HG03571 (cell line): ENCODE data around the gene S100A3.
"Not testable (repeated sequence)": the region's sequence is repeated elsewhere in the genome, so short reads cannot be mapped to it uniquely, and the experiment has no call there.

Experiments
- ATAC-seq: cut with Tn5 transposase; IDR thresholded peaks from one replicate; pipeline ENCODE4 v1.9.1; 2021; ENCODE audit not compliant: unreplicated experiment

Gene S100A3, protein sequence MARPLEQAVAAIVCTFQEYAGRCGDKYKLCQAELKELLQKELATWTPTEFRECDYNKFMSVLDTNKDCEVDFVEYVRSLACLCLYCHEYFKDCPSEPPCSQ

DNA sequence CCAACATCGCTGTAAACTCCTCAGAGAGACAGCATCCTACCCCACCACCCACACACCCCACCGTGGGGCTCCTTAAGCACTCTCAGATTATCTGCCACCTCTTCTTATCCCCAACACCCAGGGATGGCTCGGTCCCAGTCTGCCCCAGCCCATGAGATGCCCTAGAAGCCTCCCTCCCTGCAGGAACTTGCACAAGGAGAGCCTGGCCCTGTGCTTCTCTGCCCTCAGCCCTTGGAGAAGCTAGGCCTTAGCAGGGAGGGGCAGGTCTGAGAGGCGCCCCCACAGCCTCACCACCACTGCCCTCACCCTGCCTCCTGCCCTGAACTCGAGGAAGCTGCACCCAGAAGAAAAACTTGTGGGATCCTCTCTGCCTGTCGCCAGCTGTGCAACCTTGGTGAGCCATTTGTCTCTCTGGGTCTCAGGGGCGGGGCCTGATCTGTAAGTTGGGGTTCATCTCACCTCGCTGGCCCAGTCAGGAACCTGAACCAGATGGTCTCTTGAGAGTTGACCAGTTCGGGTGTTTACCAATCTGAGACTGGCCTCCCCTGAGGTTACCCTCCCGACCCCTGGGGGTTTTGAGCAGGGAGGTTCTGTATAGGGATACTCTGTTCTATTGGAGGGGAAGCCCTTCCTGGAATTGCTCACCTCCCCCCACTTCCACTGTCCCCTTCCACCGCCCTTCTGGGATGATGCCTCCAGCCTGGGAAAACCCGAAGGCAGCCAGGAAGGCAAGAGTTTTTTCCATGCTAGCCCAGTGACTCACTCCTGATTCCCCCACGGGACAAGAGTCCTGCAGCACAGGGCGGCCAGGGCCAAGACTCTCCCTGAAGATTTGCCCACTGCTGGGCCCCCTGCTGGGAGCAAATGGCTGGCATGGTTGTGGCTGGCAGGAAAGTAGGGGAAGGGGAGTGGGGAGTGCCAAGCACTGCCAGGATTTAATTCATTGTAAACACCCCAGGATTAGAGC, at the start of gene S100A3:
TSS of gene S100A3 (minus strand) at position 537 of the 967 bp plus-strand sequence. CDS start 773 bp downstream, outside the sequence.
- ATAC-seq: no peak

DNA sequence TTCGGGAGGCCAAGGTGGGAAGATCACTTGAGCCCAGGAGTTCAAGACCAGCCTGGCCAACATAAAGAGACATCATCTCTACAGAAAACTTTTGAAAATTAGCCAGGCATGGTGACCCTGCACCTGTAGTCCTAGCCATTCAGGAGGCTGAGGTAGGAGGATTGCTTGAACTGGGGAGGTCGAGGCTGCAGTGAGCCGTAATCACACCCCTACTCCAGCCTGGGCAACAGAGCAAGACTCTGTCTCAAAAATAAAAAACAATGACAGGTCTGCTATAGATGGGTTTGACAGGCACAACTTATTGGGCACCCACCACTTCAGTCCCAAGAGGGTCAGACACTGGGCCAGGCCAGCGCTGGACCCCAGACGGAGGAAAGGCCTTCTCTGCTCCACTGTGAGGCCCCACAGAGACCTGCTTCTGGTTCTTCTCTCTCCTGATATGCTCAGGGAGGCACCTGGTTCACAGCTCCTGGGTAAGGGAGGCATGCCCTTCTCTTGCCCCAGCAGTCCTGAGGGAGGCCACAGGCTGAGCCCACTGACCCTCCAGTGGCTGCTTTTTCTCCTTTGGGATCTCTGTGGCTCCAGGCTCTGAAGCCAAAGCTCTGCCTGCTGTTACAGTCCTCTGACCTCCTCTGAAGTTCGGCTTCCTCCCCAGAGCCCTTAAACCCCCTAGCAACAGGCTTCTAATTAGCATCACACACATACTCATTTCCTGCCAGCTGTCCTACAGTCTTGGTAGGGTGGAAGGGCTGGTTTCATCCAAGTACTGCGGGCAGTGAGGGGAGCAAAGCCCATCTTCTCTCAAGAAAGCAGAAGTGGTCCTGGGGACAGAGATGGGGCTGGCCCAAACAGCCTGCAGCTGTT, 49.5 kb upstream of the S100A3 start:
- ATAC-seq: peak; percentile 93

DNA sequence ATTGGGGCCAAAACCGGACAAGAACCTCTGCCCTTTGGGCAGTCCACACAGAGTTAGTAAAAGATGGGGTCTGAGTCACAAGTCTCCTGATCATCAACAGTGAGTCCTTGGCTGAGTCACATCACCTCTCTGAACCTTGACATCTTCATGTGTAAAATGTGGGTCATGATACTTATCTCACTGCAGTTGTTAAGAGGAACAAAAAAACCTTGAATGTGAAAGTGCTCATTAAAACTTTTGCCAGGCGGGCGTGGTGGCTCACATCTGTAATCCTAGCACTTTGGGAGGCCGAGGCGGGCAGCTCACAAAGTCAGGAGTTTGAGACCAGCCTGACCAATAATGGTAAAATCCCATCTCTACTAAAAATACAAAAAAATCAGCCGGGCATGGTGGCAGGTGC, 48.1 kb upstream of the S100A3 start:
- no peak for ATAC-seq

DNA sequence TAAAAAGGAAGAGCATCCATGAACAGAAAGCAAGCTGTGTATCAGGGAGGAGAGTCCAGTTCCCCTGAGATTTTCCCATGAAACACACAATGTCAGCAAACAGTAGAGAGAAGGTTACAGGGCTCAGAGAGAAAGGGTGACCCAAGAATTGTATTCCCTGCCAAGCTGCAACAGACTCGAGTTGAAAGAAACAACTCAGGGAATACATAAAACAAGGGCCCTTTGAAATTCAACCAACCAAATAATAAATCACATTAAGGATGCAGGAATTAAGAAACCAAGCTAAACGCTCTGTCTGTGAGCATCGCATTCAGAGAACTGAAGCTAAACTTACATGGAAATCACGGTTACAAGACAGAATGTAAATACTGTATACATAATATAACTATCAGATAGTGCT, 43.7 kb upstream of the S100A3 start:
- no peak for ATAC-seq

DNA sequence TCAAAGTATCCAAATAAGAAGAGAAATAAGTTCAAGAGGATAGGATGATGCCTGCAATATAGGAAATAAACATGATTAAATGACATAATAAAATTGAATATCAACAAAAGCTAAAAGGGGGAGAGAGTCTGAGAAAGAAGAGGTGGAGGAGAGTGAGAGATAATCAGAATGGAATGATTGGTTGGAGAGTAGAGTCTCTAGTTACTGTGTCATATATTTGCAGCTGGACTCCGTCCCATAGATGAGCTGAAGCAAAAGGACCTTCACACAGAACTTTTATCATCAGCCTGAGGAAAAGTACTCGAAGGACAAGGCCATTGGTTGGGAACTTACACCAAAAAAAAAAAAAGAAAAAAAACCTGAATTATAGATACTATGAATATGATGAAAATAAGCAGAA, 39.4 kb upstream of the S100A3 start:
- no peak for ATAC-seq

DNA sequence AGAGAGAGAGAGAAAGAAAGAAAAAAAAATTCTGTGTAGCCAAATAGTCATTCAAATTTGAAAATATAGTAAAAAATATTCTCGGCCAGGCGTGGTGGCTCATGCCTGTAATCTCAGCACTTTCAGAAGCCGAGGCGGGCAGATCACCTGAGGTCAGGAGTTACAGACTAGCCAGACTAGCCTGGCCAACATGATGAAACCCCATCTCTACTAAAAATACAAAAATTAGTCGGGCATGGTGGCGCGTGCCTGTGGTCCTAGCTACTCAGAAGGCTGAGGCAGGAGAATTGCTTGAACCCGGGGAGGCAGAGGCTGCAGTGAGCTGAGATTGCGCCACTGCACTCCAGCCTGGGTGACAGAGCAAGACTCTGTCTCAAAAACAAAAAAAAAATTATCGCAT, 39.0 kb upstream of the S100A3 start:
- ATAC-seq: not testable (repeated sequence)

DNA sequence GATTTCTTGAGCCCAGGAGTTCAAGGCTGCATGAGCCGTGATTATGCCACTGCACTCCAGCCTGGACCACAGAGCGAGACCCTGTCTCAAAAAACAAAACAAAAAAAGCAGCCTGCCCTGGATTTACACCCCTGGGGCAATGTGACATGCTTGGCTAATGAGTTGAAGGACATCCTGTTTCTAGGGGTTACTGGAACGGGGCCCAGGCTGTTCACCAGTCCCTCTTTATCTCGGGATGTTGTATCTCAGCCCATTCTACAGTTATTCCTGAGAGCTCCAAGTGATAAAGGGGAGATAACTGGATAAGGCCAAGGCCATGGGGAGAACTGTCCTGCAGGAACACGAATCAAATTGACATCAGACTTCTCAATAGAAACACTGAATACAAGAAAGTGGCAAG, 38.3 kb upstream of the S100A3 start:
- no peak for ATAC-seq

DNA sequence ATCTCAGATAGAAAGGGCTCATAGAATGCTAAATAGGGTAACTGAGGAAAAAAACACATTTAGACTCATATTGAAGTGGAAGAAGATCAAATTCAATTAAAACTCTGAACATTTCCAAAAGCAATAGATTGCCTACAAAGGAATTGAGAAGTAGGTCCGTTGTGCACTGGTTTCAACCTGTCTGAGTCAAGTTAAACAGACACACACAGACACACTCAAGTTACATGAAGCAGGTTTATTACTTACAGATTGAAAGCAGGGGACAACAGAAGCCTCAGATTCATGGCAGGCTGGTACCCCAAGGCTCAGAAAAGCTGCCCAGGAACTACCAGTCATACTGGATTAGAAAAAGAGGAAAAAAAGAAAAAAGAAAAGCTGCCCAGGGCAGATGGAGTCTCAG, 37.3 kb upstream of the S100A3 start:
- ATAC-seq: no peak

DNA sequence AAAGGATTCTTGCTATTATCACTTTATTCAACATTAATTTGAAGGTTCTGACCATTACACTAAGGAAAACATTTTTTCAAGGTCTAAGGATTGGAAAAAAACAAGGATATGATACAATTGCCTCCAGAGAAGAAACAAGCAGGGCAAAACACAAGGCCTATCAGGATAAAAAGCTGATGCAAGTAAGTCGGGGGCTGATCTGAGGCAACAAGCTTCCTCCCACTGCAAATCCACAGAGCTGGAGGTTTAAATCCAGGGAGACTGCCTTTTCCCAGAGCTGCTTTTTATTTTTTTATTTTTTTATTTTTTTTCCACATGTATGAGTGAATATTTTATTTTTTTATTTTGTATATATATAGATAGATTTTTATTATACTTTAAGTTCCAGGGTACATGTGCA, 35.9 kb upstream of the S100A3 start:
- ATAC-seq: no peak

DNA sequence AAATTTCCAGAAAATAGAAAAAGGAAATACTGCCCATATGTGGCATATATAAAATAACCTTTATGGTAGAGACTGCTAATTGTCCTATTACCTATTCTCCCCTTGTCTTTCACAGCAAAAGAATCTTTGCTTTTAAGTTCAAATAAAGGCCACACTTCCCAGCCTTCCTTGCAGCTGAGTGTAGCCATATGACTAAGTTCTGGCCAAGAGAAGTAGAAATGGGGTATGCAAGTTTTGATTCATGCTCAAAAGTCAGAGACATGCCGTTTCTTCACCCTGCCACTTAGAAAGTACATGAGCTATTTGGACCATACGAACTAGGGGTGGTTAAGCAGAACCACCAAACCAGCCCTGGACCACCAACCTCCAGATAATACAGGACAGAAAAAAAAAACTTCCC, 34.9 kb upstream of the S100A3 start:
- no peak for ATAC-seq

DNA sequence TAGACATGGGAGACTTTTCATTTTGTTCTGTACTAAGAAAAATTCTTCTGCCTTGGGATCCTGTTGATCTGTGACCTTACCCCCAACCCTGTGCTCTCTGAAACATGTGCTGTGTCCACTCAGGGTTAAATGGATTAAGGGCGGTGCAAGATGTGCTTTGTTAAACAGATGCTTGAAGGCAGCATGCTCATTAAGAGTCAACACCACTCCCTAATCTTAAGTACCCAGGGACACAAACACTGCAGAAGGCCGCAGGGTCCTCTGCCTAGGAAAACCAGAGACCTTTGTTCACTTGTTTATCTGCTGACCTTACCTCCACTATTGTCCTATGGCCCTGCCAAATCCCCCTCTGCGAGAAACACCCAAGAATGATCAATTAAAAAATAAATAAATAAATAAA, 34.5 kb upstream of the S100A3 start:
- ATAC-seq: not testable (repeated sequence)

DNA sequence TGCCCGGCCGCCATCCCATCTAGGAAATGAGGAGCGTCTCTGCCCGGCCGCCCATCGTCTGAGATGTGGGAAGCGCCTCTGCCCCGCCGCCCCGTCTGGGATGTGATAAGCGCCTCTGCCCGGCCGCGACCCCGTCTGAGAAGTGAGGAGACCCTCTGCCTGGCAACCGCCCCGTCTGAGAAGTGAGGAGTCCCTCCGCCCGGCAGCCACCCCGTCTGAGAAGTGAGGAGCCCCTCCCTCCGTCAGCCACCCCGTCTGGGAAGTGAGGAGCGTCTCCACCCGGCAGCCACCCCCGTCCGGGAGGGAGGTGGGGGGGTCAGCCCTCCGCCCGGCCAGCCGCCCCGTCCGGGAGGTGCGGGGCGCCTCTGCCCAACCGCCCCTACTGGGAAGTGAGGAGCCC, 33.8 kb upstream of the S100A3 start:
- not testable (repeated sequence) for ATAC-seq

DNA sequence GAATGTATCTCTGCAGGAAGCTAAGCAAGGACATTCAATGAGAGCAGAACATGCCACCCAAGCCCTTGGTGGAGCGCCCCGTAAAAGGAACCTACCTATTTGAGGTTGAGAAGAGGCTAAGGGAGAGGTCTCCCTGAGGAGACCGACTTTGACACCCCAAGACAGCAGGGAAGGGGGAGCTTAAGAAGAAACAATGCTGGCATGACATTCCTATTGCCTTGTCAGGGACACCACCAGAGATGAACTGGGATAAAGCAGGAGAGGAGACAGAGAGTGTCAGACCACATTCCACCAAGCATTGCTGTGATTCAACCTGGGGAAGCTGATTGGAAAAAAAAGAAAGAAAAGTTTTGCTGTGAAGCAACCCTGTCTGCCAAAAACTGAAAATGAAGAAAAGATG, 29.9 kb upstream of the S100A3 start:
- ATAC-seq: no peak

DNA sequence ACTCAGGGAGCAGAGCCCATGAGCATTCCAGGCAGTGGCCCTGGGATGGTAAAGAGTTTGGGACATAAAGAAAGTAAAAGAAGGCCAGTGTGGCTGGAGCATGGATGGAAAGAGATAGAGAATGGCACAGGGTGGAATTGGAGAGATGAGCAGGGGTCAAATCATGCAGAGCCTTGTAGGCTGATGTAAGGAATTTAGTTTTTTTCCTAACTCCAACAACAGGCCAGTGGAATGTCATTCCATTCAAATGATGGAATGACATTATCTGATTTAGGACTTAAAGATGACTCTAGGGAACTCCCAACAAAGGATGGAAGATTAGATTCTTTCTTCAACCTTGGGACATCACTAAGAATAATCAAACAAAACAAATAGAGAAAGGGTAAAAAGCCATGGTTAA, 29.4 kb upstream of the S100A3 start:
- no peak for ATAC-seq

DNA sequence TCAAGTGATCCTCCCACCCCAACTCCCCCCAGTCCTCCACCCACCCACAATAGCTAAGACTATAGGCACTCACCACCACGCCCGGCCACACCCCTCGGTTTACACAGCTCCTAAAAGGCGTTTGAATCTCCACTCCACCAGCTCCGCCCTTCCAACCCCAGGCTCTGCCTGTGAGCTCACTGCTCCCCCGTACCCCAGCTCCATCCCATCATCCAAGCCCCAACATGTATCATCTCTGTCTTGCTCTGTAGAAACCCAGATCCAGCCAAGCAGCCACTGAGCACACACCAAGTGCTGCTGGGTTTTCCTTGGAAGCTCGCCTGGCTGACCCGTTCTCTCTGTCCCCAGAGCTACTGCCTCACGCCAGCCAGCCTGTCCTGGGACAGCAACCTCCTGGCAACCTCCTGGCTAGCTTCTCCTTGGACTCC, 28.6 kb upstream of the S100A3 start:
- ATAC-seq: no peak

DNA sequence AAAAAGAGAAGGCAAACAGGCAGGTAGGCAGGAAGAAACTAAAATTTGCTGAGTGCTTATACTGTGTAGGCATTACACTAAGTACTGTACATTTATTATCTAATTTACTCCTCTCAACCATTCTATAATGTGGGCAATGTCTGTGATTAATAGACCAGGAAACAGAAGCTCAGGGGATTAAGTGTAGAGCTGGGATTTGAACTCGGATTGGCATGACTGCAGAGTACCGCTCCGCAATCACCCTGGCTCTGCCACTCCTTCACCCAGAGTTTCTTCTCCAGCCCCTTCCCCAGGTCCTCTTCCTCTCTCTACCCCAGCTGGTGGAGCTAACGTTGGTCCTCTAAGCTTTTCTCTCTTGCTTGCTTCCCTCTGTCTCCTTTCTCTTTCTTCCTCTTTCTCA, 28.1 kb upstream of the S100A3 start:
- ATAC-seq: no peak

DNA sequence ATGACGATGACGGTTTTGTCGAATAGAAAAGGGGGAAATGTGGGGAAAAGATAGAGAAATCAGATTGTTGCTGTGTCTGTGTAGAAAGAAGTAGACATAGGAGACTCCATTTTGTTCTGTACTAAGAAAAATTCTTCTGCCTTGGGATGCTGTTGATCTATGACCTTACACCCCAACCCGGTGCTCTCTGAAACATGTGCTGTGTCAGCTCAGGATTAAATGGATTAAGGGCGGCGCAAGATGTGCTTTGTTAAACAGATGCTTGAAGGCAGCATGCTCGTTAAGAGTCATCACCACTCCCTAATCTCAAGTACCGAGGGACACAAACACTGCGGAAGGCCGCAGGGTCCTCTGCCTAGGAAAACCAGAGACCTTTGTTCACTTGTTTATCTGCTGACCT, 26.4 kb upstream of the S100A3 start:
- not testable (repeated sequence) for ATAC-seq

DNA sequence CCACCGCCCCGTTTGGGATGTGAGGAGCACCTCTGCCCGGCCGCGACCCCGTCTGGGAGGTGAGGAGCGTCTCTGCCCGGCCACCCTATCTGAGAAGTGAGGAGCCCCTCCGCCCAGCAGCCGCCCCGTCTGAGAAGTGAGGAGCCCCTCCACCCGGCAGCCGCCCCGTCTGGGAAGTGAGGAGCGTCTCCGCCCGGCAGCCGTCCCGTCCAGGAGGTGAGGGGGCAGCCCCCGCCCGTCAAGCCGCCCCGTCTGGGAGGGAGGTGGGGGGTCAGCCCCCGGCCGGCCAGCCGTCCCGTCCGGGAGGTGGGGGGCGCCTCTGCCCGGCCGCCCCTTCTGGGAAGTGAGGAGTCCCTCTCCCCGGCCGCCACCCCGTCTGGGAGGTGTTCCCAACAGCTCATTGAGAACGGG, 26.0 kb upstream of the S100A3 start:
- not testable (repeated sequence) for ATAC-seq

DNA sequence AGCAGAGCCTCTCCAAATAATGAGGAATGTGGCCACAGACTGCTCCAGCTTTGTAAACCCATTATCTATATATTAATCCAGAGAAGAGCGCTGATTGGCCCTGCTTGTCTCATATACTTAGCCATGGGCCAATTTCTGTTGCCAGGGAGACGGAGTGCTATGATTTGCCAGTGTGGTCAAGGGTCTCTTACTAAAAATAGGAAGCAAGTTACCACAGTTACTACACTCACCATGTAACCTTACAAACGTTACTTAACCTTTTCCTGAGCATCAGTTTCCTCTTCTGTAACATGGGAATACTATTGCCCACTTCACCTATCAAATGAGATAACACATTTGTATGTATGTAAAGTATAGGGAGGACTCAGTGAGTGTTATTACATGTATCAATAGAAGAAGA, 24.3 kb upstream of the S100A3 start:
- no peak for ATAC-seq

DNA sequence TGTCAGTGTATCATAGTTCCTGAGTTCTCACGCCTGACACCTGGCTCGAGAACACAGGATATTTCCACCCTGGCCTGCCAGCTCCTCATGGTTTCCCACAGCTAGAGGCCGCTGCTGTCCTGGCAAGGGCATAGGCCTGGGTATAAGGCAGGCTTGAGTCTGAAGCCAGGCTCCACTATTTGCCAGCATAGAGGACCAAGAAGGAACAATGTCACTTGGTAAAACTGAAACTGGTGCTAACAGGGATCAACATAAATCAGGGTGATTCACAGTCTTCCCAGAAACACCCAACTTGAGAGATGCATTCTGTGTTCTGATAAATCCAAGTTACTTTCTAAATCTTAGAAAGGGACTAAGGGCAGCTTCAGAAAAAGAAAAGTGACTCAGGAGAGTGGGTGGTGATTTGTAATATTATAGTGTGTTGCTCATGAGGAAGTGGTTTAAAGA, 23.5 kb upstream of the S100A3 start:
- ATAC-seq: no peak

DNA sequence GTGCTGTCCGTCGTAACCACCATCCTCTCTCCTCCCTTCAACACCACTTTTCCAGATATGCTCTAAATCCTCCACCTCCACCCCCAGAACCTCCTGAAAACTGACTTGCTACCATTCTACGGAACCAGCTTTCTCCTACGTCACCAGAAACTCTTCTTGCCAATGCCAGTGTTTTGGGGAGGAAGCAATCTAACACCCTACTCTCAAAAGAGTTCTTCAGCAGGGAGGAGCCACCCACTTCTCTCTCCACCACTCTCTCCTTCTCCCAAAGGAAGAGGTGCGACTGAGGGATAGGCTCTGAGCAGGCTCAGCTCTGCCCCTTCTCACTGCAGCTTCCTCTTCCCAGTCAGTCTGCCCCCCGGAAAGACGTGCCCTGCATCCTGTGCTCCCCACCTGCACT, 22.6 kb upstream of the S100A3 start:
- ATAC-seq: no peak
